ENCODE results near the gene APBA2. TPM values are rescaled to one million over a fixed set of nuclear protein-coding genes. Genes with fewer than 3 reads are reported as not detected.
"Not testable (repeated sequence)": the region's sequence is repeated elsewhere in the genome, so short reads cannot be mapped to it uniquely, and the experiment has no call there.

Gene APBA2
- total and polyA plus RNA-seq, 10 donors, result 5.8 to 33.8 (median 18.3) TPM

DNA sequence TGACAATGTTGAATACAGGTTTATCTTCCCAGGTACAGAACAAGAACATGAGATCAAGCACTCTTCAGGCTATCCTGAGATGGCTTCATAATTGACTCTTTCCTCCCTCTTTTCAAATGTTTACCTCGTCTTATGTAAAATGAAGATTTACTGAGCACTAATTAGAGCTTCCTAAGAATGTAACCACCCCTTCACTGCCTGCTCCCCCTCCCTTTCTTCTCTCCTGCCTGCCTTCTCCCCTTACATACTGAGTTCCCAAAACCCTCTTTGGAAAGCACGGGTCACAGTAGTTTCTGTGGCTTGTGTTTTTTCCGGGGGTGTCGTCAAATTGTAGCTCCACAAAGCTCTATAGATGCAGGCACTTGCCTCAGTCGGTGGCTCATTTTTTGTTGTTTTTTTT lies 32.1 kb upstream of the APBA2 start:
- 70 to 77% (median 75%) methylated on average over 5 of the region's 5 CpGs for WGBS, 5 donors

DNA sequence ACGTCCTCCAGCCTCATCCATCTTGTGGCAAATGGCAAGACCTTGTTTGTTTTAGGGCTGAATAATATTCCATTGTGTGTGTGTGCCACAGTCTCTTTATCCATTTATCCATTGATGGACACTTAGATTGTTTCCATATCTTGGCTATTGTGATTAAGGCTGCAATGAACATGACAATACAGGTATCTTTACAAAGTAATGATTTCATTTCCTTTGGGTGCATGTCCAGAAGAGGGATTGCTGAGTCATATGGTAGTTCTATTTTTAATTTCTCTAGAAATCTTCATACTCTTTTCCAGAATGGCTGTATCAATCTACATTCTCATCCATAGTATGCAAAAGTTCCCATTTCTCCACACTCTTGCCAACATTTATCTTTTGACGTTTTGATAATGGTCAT lies 31.2 kb upstream of the APBA2 start:
- DNase-seq; H3K27ac ChIP-seq; H3K36me3 ChIP-seq; intact Hi-C loops (cut with DNase I; ENCODE audit: low total_unique reads); H3K4me1 ChIP-seq; H3K27me3 ChIP-seq (replicated peaks in 1 of 7); H3K4me3 ChIP-seq; H3K9me3 ChIP-seq: not testable (repeated sequence)
- WGBS, 5 donors, result 71 to 90% (median 79%) methylated on average over 2 of the region's 2 CpGs

More for the DNA sequence above, 32.1 kb upstream of the APBA2 start:
- H3K36me3 ChIP-seq; H3K27ac ChIP-seq; intact Hi-C loops (cut with DNase I; ENCODE audit: low total_unique reads); H3K9me3 ChIP-seq; H3K27me3 ChIP-seq (replicated peaks in 1 of 7); DNase-seq; H3K4me3 ChIP-seq; H3K4me1 ChIP-seq: not testable (repeated sequence)

DNA sequence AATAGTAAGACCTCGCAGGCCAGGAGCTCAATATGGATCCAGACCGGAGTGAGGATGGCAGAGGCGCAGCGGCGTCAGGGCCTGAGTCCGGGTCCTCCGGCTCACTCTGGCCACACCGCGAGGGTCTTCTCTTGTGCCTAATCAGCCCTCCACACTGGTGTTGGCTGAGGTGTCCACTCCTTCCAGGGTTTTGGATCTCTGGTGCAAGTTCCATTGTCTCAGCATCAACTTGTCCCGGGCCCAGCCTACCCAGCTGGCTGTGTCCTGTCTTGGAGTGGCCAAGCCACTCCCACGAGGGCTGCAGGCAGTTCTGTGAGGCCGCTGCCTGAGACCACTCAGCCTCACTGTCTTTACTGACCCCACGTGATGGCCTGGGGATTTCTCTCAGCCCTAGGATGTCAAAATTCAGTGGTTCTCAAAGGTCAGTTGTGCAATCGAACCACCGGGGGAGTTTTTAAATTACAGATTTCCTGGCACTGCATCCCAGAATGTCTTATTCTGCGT lies 24.7 kb upstream of the APBA2 start:
- Histone ChIP-seq H3K27me3 (replicated peaks in 1 of 7) (no peaks in the 10 kb centered on the region), H3K36me3 (no peaks in the 10 kb centered on the region), H3K27ac (no peak overlapping the region), H3K9me3 (no peaks in the 10 kb centered on the region), H3K4me1 (no peaks in the 10 kb centered on the region), H3K4me3 (no peak overlapping the region)
- TF ChIP-seq POLR2AphosphoS5 (IDR thresholded peaks at IDR 0.05) (no peak), POLR2A (IDR thresholded peaks at IDR 0.05) (no peak)
- TF ChIP-seq, protein P1, sequence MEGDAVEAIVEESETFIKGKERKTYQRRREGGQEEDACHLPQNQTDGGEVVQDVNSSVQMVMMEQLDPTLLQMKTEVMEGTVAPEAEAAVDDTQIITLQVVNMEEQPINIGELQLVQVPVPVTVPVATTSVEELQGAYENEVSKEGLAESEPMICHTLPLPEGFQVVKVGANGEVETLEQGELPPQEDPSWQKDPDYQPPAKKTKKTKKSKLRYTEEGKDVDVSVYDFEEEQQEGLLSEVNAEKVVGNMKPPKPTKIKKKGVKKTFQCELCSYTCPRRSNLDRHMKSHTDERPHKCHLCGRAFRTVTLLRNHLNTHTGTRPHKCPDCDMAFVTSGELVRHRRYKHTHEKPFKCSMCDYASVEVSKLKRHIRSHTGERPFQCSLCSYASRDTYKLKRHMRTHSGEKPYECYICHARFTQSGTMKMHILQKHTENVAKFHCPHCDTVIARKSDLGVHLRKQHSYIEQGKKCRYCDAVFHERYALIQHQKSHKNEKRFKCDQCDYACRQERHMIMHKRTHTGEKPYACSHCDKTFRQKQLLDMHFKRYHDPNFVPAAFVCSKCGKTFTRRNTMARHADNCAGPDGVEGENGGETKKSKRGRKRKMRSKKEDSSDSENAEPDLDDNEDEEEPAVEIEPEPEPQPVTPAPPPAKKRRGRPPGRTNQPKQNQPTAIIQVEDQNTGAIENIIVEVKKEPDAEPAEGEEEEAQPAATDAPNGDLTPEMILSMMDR (IDR thresholded peaks at IDR 0.05 in 8 of 11, conservative IDR thresholded peaks at IDR 0.05 in 3 of 11), result no peak
- 69 to 88% (median 76%) methylated on average over 15 to 16 of the region's 16 CpGs for WGBS, 5 donors
- no peak for DNase-seq
- intact Hi-C loops (cut with DNase I; ENCODE audit: low total_unique reads), result no loop called here

DNA sequence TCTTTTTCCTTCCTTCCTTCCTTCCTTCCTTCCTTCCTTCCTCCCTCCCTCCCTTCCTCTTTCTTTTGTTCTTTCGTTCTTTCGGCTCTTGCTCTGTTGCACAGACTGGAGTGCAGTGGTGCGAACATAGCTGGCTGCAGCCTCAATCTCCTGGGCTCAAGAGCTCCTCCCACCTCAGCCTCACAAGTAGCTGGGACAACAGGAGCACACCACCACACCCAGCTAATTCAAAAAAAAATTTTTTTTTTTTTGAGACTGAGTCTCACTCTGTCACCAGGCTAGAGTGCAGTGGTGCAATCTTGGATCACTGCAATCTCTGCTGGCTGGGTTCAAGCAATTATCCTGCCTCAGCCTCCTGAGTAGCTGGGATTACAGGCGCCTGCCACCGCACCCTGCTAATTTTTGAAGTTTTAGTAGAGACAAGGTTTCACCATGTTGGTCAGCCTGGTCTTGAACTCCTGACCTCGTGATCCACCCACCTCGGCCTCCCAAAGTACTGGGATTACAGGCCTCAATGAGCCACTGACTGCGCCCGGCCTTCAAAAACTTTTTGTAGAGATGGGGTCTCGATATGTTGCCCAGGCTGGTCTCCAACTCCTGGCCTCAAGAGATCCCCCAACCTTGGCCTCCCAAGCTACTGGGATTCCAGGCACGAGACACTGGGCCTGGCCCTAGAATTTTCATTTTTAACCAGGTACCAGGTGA lies 24.0 kb upstream of the APBA2 start:
- H3K9me3 ChIP-seq; H3K27ac ChIP-seq; DNase-seq; H3K27me3 ChIP-seq (replicated peaks in 1 of 7); H3K4me3 ChIP-seq; H3K4me1 ChIP-seq; intact Hi-C loops (cut with DNase I; ENCODE audit: low total_unique reads); H3K36me3 ChIP-seq: not testable (repeated sequence)
- WGBS, 5 donors, result 77 to 95% (median 85%) methylated on average over 10 to 11 of the region's 11 CpGs

DNA sequence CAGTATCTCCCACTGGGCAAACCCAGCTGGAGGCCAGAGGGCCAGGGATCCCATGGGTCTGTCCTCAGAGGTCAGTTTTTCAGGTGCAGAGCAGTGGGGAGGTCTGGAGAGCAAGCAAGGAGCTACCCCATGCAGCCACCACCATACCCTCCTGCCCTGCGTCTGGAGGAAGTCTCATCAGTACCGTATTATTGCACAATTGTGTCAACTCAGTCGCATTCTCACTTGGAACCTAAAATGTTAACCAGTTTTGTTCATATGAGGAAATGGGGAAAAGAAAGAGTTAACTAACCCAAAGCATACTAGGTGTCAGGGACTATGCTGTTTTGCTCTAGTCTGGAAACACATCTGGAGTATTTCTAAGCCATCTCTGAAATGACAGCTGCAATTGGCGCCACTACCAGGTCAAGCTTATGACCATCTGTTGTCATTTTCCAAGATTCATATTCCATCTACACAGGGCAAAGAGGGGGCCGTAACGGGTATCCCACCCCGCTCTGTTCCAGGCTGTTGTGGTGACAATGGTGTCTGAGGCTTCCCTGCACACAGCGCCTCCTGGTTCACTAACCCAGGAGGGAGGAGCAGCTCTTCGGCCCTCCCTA lies 16.9 kb upstream of the APBA2 start:
- no peak for TF ChIP-seq POLR2AphosphoS5 (IDR thresholded peaks at IDR 0.05)
- no peak for TF ChIP-seq POLR2A (IDR thresholded peaks at IDR 0.05)
- TF ChIP-seq, protein P1 (IDR thresholded peaks at IDR 0.05 in 8 of 11, conservative IDR thresholded peaks at IDR 0.05 in 3 of 11), result no peak
- DNase-seq, result no peak
- Histone ChIP-seq H3K36me3 (no peaks in the 10 kb centered on the region), H3K4me1 (no peaks in the 10 kb centered on the region), H3K27me3 (replicated peaks in 1 of 7) (no peaks in the 10 kb centered on the region), H3K4me3 (no peak overlapping the region), H3K27ac (no peak overlapping the region), H3K9me3 (peaks cover 0 to 8% (median 0%) of the 10 kb centered on the region in 8 donors)
- intact Hi-C loops (cut with DNase I; ENCODE audit: low total_unique reads), result no loop called here
- 69 to 87% (median 72%) methylated on average over 8 to 9 of the region's 9 CpGs for WGBS, 5 donors
